GM12878 (cell line): ENCODE results near the gene BRD1. TPM values are rescaled to one million over a fixed set of nuclear protein-coding genes. Genes with fewer than 3 reads are reported as not detected.

ENCODE experiments used
- ATAC-seq: fragments of 200-7000 bp; cut with Tn5 transposase; 3 replicates; pipeline ENCODE4 v1.9.1; 2020; ENCODE audit warnings: mild to moderate bottlenecking, moderate library complexity
- BruUV-seq: library from RNA; stranded (reverse); fragments of 400-500 nt; replicated peaks from 2 replicates; lab custom pipeline; 2021; lab: Mats Ljungman, UMichigan
- CTCF ChIA-PET: fragments of 300-600 bp; sonication (Branson Sonifier 250); formaldehyde crosslinking; extraction: SDS; loops from one replicate; lab custom pipeline; 2021; ENCODE audit warnings: inconsistent platforms; lab: Yijun Ruan, JAX
- POLR2A ChIA-PET: fragments of 350-600 bp; formaldehyde crosslinking; extraction: SDS; loops from one replicate; lab custom pipeline; 2021; ENCODE audit warnings: inconsistent platforms; lab: Charles Lee
- RAD21 ChIA-PET: fragments of 300-600 bp; sonication (Branson Sonifier 250); formaldehyde crosslinking; loops from one replicate; lab custom pipeline; 2023; ENCODE audit warnings: antibody characterized with exemption; ENCODE audit not compliant: unreplicated experiment; lab: Charles Lee
- SMC1A ChIA-PET: fragments of 300-600 bp; sonication (Branson Sonifier 250); formaldehyde crosslinking; loops from one replicate; lab custom pipeline; 2023; ENCODE audit not compliant: unreplicated experiment, uncharacterized antibody; lab: Charles Lee
- DNase-seq: peaks from one replicate; pipeline ENCODE4 v3.0.0-alpha.2; 2011; ENCODE audit warnings: low read depth, low spot score
- FAIRE-seq: peaks from 3 replicates; lab custom pipeline; 2011; peaks lifted over from hg19 to GRCh38; lab: Jason Lieb, UNC
- H2AFZ ChIP-seq: 2 replicates; pipeline ENCODE4 v1.6.0; 2011; ENCODE audit warnings: low read depth, low read length, control low read depth; ENCODE audit not compliant: control insufficient read depth
- H3K27ac ChIP-seq: 2 replicates; pipeline ENCODE4 v1.5.1; 2011; ENCODE audit warnings: control low read depth; ENCODE audit not compliant: control insufficient read depth, insufficient read depth
- H3K27me3 ChIP-seq, 2 experiments: replicated peaks in 1 of 2; 2 replicates each; pipeline versions ENCODE4 v1.6.0 to v1.6.1; 2011; ENCODE audit warnings: low read length in 1 of 2; ENCODE audit not compliant: control insufficient read depth in 2 of 2, insufficient read depth in 2 of 2
- H3K36me3 ChIP-seq, 2 experiments: 2 replicates each; pipeline ENCODE4 v1.5.1; 2011; ENCODE audit warnings: low read length in 1 of 2; ENCODE audit not compliant: control insufficient read depth in 2 of 2, insufficient read depth in 2 of 2
- H3K4me1 ChIP-seq: 2 replicates; pipeline ENCODE4 v1.6.1; 2011; ENCODE audit warnings: mild to moderate bottlenecking, low read length, moderate library complexity, mixed read lengths; ENCODE audit not compliant: control insufficient read depth, insufficient read depth
- H3K4me2 ChIP-seq: 2 replicates; pipeline ENCODE4 v1.6.0; 2011; ENCODE audit warnings: control low read depth; ENCODE audit not compliant: control insufficient read depth, insufficient read depth
- H3K4me3 ChIP-seq: fragments of 200-600 bp; sonication (generic); 2 replicates; pipeline ENCODE4 v1.5.1; 2016
- H3K79me2 ChIP-seq: 2 replicates; pipeline ENCODE4 v1.6.0; 2011; ENCODE audit warnings: low read length; ENCODE audit not compliant: control insufficient read depth, insufficient read depth
- H3K9ac ChIP-seq: 2 replicates; pipeline ENCODE4 v1.8.0; 2011; ENCODE audit warnings: low read length, control low read depth, mixed read lengths; ENCODE audit not compliant: control insufficient read depth, insufficient read depth
- H3K9me3 ChIP-seq: replicated peaks from 3 replicates; pipeline ENCODE4 v1.5.1; 2011; ENCODE audit warnings: mild to moderate bottlenecking, low read length; ENCODE audit not compliant: control insufficient read depth, insufficient read depth
- H4K20me1 ChIP-seq: 2 replicates; pipeline ENCODE4 v1.6.0; 2011; ENCODE audit not compliant: control insufficient read depth, insufficient read depth
- BACH1 ChIP-seq: fragments of 450-650 bp; IDR thresholded peaks from 2 replicates; pipeline ENCODE4 v1.6.1; 2017; ENCODE audit warnings: mild to moderate bottlenecking, borderline replicate concordance
- CHD1 ChIP-seq: IDR thresholded peaks from 2 replicates; pipeline ENCODE4 v1.6.1; 2012; ENCODE audit warnings: low read depth, low read length, improper control_type of control experiment
- CREM ChIP-seq: IDR thresholded peaks from 2 replicates; pipeline ENCODE4 v1.6.1; 2014; ENCODE audit warnings: antibody characterized with exemption, low read depth
- GABPA ChIP-seq: IDR thresholded peaks from 2 replicates; pipeline ENCODE4 v1.6.1; 2014; ENCODE audit warnings: antibody characterized with exemption, low read depth, mild to moderate bottlenecking, inconsistent platforms
- HCFC1 ChIP-seq: fragments of 150-350 bp; IDR thresholded peaks from 2 replicates; pipeline ENCODE4 v1.6.1; 2014; ENCODE audit warnings: low read length
- HDAC6 ChIP-seq: fragments of 200-600 bp; sonication (generic); IDR thresholded peaks from one replicate; pipeline ENCODE4 v1.8.0; 2017; ENCODE audit warnings: antibody characterized with exemption; ENCODE audit not compliant: unreplicated experiment
- SREBF1 ChIP-seq: IDR thresholded peaks from 2 replicates; pipeline ENCODE4 v1.6.1; 2012; ENCODE audit warnings: mild to moderate bottlenecking, low read length
- WGBS: methylation state at CpG from one replicate; pipeline ENCODE4 v1.1.6; 2016; ENCODE audit warnings: low lambda C conversion rate; ENCODE audit not compliant: insufficient replicate concordance, insufficient coverage; ENCODE audit errors: missing lambda C conversion rate; 5-methylcytosine and 5-hydroxymethylcytosine counted together
- in situ Hi-C: fragments of 300-500 bp; cut with MboI; formaldehyde crosslinking; loops from 9 replicates; pipeline ENCODE4 v1.14.3; 2018; ENCODE audit warnings: mixed read lengths
- intact Hi-C: fragments of 100-400 bp; cut with micrococcal nuclease; formaldehyde crosslinking; loops from one replicate; pipeline ENCODE4 v1.14.2; 2022; ENCODE audit not compliant: unreplicated experiment
- polyA plus RNA-seq, 11 experiments: library from polyadenylated mRNA; depleted of rRNA in 4 of 11; unstranded in 6 of 11; stranded (reverse) in 5 of 11; fragments of >200 nt; fragmentation: Nextera tagmentation in 4 of 11; fragmentation: Illumina TruSeq in 1 of 11; extraction: Ambion mirVana in 4 of 11; extraction: Trizol in 1 of 11; gene quantifications; 1 replicate in 1 of 11; 2 replicates in 10 of 11; pipeline versions ENCODE4 v1.2.1 to v1.2.3, GENCODE V29; 2011 to 2016; ENCODE audit warnings: inconsistent platforms in 2 of 11, missing spikeins in 2 of 11, low read depth in 1 of 11
- total RNA-seq, 4 experiments: library from RNA; depleted of rRNA in 3 of 4; stranded (reverse); fragments of >200 nt in 3 of 4; fragmentation: Illumina TruSeq in 1 of 4; extraction: Trizol in 1 of 4; gene quantifications; 2 replicates each; pipeline versions ENCODE4 v1.2.1 to v1.2.3, GENCODE V29; 2013 to 2021
- TF ChIP-seq, protein P1 (sequence below): IDR thresholded peaks from 2 replicates; pipeline ENCODE4 v1.6.1; 2011; ENCODE audit warnings: low read depth, low read length, improper control_type of control experiment, borderline replicate concordance
- TF ChIP-seq, protein P2 (sequence below): fragments of 450-650 bp; IDR thresholded peaks from 2 replicates; pipeline ENCODE4 v1.6.1; 2017; ENCODE audit warnings: mild to moderate bottlenecking, moderate library complexity
- TF ChIP-seq, protein P3 (sequence below): fragments of 150-350 bp; IDR thresholded peaks from 2 replicates; pipeline ENCODE4 v1.6.1; 2014; ENCODE audit warnings: mild to moderate bottlenecking, low read depth, low read length

BRD1 gene
- total and polyA plus RNA-seq, 10 of the 15 experiments (the other 5 are each of a cell fraction or from before 2014, with no cell fraction given), result 0.90 to 26.4 (median 7.1) TPM

DNA sequence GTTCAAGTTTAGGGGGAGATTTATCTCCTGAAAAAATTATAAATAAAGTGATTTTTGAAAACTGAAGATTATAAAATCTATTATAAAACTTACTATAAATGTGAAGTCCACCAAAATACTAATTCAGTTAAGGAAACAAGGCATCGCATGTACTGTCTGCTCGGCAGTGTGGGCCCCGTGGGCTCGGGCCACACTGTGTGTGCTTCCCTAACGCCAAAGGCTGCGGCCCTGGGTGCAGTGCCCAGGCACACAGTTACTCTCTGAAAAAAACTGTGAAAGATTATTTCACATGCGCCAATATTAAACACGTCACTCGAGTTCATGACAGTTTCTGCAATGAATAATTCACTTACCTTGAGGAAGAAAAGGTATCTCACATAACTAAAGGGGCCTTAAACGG, 39.8 kb downstream of the BRD1 start:
- H2AFZ ChIP-seq, result no peak overlapping the region
- ChIA-PET POLR2A (no interaction called here), SMC1A (no interaction called here), CTCF (no interaction called here), RAD21 (no interaction called here)
- ATAC-seq (no peak), FAIRE-seq (no peak), DNase-seq (no peak)
- no peaks in the 10 kb centered on the region for H3K9me3 ChIP-seq
- H3K27me3 ChIP-seq, result no peaks in the 10 kb centered on the region
- peaks cover 7% of the 10 kb centered on the region for H4K20me1 ChIP-seq
- TF ChIP-seq, protein P1, sequence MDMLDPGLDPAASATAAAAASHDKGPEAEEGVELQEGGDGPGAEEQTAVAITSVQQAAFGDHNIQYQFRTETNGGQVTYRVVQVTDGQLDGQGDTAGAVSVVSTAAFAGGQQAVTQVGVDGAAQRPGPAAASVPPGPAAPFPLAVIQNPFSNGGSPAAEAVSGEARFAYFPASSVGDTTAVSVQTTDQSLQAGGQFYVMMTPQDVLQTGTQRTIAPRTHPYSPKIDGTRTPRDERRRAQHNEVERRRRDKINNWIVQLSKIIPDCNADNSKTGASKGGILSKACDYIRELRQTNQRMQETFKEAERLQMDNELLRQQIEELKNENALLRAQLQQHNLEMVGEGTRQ, result no peak
- TF ChIP-seq HCFC1 (no peak), CREM (no peak)
- H3K4me2 ChIP-seq, result no peak overlapping the region
- no peak overlapping the region for H3K27ac ChIP-seq
- intact Hi-C loops, result no loop called here
- WGBS, result 86% methylated on average over 10 of the region's 10 CpGs
- no peak overlapping the region for H3K9ac ChIP-seq
- BruUV-seq, result no TSS peak
- in situ Hi-C loops, result no loop called here
- no peak overlapping the region for H3K4me3 ChIP-seq
- H3K79me2 ChIP-seq, result peaks cover 2% of the 10 kb centered on the region
- H3K4me1 ChIP-seq, result no peaks in the 10 kb centered on the region
- peaks cover 41 to 42% of the 10 kb centered on the region in 2 experiments for H3K36me3 ChIP-seq

DNA sequence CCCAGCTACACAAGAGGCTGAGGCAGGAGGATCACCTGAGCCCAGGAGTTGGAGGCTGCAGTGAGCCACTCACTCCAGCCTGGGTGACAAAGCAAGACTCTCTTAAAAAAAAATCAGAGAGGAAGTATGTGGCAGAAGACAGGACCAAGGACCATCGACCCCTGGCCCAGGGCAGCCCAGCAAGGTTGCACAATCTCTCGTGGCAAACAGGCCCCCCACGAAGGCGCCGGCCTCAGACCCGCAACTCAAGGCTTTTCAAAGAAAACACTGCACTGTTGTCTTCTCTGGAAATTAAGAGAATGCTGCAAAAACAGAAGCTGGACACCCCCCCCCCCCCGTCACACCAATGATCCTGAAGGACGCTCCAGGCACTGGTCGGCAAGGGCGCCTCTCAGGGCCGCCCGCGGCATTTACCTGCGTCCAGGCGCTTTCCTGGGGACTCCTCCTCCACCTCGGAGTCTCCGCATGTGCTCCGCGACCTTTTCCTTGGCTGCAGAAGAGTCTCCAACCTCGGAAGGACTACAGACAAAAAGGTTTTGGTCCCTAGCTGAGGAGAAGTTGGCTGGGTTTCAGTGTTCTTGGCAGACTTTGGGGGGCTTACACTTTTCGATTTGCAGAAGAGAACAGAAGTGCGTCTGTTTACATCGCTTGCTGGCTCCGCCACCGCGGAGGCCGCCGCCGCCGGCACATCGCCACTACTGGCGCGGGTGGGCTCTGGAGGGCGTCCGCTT, 40.5 kb downstream of the BRD1 start:
- FAIRE-seq (no peak), ATAC-seq (no peak), DNase-seq (no peak)
- intact Hi-C loops (no loop called here), in situ Hi-C loops (no loop called here)
- POLR2A ChIA-PET, result no interaction called here
- Histone ChIP-seq H4K20me1 (peaks cover 7% of the 10 kb centered on the region), H3K36me3 (peaks cover 36 to 38% of the 10 kb centered on the region in 2 experiments), H3K27ac (no peak overlapping the region), H3K27me3 (no peaks in the 10 kb centered on the region), H3K4me2 (no peak overlapping the region), H3K9me3 (no peaks in the 10 kb centered on the region), H3K4me3 (no peak overlapping the region), H3K9ac (no peak overlapping the region), H3K4me1 (no peaks in the 10 kb centered on the region), H2AFZ (no peak overlapping the region), H3K79me2 (peaks cover 2% of the 10 kb centered on the region)
- RAD21 ChIA-PET, result no interaction called here
- 98% methylated on average over 35 of the region's 35 CpGs for WGBS
- SMC1A ChIA-PET, result no interaction called here
- CTCF ChIA-PET, result no interaction called here
- no TSS peak for BruUV-seq
- TF ChIP-seq CHD1, result no peak
- TF ChIP-seq HDAC6, result no peak
- no peak for TF ChIP-seq SREBF1
- TF ChIP-seq, protein P2, sequence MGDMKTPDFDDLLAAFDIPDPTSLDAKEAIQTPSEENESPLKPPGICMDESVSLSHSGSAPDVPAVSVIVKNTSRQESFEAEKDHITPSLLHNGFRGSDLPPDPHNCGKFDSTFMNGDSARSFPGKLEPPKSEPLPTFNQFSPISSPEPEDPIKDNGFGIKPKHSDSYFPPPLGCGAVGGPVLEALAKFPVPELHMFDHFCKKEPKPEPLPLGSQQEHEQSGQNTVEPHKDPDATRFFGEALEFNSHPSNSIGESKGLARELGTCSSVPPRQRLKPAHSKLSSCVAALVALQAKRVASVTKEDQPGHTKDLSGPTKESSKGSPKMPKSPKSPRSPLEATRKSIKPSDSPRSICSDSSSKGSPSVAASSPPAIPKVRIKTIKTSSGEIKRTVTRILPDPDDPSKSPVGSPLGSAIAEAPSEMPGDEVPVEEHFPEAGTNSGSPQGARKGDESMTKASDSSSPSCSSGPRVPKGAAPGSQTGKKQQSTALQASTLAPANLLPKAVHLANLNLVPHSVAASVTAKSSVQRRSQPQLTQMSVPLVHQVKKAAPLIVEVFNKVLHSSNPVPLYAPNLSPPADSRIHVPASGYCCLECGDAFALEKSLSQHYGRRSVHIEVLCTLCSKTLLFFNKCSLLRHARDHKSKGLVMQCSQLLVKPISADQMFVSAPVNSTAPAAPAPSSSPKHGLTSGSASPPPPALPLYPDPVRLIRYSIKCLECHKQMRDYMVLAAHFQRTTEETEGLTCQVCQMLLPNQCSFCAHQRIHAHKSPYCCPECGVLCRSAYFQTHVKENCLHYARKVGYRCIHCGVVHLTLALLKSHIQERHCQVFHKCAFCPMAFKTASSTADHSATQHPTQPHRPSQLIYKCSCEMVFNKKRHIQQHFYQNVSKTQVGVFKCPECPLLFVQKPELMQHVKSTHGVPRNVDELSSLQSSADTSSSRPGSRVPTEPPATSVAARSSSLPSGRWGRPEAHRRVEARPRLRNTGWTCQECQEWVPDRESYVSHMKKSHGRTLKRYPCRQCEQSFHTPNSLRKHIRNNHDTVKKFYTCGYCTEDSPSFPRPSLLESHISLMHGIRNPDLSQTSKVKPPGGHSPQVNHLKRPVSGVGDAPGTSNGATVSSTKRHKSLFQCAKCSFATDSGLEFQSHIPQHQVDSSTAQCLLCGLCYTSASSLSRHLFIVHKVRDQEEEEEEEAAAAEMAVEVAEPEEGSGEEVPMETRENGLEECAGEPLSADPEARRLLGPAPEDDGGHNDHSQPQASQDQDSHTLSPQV, result no peak
- no peak for TF ChIP-seq BACH1
- TF ChIP-seq GABPA, result no peak
- TF ChIP-seq, protein P3, sequence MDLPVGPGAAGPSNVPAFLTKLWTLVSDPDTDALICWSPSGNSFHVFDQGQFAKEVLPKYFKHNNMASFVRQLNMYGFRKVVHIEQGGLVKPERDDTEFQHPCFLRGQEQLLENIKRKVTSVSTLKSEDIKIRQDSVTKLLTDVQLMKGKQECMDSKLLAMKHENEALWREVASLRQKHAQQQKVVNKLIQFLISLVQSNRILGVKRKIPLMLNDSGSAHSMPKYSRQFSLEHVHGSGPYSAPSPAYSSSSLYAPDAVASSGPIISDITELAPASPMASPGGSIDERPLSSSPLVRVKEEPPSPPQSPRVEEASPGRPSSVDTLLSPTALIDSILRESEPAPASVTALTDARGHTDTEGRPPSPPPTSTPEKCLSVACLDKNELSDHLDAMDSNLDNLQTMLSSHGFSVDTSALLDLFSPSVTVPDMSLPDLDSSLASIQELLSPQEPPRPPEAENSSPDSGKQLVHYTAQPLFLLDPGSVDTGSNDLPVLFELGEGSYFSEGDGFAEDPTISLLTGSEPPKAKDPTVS, result no peak
